Stomach (tissue), 9 donors: ENCODE data around the gene ZNF358. TPM values are rescaled to one million over a fixed set of nuclear protein-coding genes. Genes with fewer than 3 reads are reported as not detected.

Source experiments
- DNase-seq, 2 donors: peaks; one replicate each; pipeline versions ENCODE4 v3.0.0 to v3.0.0-alpha.2; 2013 to 2019
- H3K27ac ChIP-seq, 5 donors: fragments of 200-600 bp in 4 of 5; sonication (generic) in 4 of 5; one replicate each; pipeline ENCODE4 v1.5.1; 2013 to 2019; ENCODE audit warnings: mild to moderate bottlenecking in 1 of 5, moderate library complexity in 1 of 5
- H3K27me3 ChIP-seq, 3 donors: fragments of 200-600 bp; sonication (generic); one replicate each; pipeline ENCODE4 v1.5.1; 2017 to 2019; ENCODE audit warnings: mixed run types in 1 of 3
- H3K36me3 ChIP-seq, 4 donors: fragments of 200-600 bp; sonication (generic); 1 replicate in 3 of 4; 2 replicates in 1 of 4; pipeline ENCODE4 v1.5.1; 2016 to 2019
- H3K4me1 ChIP-seq, 4 donors: fragments of 200-600 bp; sonication (generic); one replicate each; pipeline ENCODE4 v1.5.1; 2016 to 2019
- H3K4me3 ChIP-seq, 4 donors: fragments of 200-600 bp; sonication (generic) in 3 of 4; one replicate each; pipeline ENCODE4 v1.5.1; 2016 to 2019; ENCODE audit warnings: mild to moderate bottlenecking in 1 of 4
- H3K9me3 ChIP-seq, 4 donors: fragments of 200-600 bp; sonication (generic); one replicate each; pipeline ENCODE4 v1.5.1; 2016 to 2019
- EP300 ChIP-seq: sonication (generic); formaldehyde crosslinking; IDR thresholded peaks from one replicate; pipeline ENCODE4 v1.6.1; 2017; ENCODE audit warnings: antibody characterized with exemption
- POLR2A ChIP-seq, 4 donors: fragments of 450-650 bp; IDR thresholded peaks; one replicate each; pipeline ENCODE4 v1.6.1; 2016; ENCODE audit warnings: antibody characterized with exemption in 4 of 4, control low read depth in 2 of 4, mild to moderate bottlenecking in 1 of 4, moderate library complexity in 1 of 4
- POLR2AphosphoS5 ChIP-seq, 3 donors: sonication (generic); formaldehyde crosslinking; IDR thresholded peaks; one replicate each; pipeline ENCODE4 v1.6.1; 2016; ENCODE audit warnings: antibody characterized with exemption in 3 of 3
- WGBS, 5 donors: extraction: QIAGEN DNeasy Blood & Tissue Kit in 3 of 5; methylation state at CpG; one replicate each; pipeline versions ENCODE4 v1.1.5 to v1.1.7; 2013 to 2018; 5-methylcytosine and 5-hydroxymethylcytosine counted together
- intact Hi-C: fragments of 100-400 bp; cut with DNase I; formaldehyde crosslinking; loops from one replicate; pipeline ENCODE4 v1.15.1; 2023; ENCODE audit warnings: low total_unique reads
- polyA plus RNA-seq, 3 donors: library from polyadenylated mRNA; stranded (reverse); fragments of 200-250 nt; gene quantifications; one replicate each; pipeline ENCODE4 v1.2.3, GENCODE V29; 2013
- total RNA-seq, 5 donors: library from RNA; depleted of rRNA; stranded (reverse); fragments of >200 nt; gene quantifications; one replicate each; pipeline versions ENCODE4 v1.1.0 to v1.2.3, GENCODE V29; 2014 to 2016
- TF ChIP-seq, protein P1 (sequence below), 7 experiments: fragments of 450-650 bp in 4 of 7; fragments of 200-600 bp in 3 of 7; sonication (generic) in 3 of 7; IDR thresholded peaks; one replicate each; pipeline ENCODE4 v1.5.1; 2016 to 2019; ENCODE audit warnings: antibody characterized with exemption in 7 of 7, control low read depth in 2 of 7, mild to moderate bottlenecking in 1 of 7
- donor health status: healthy with polysubstance abuse.
- donor health status: Bipolar disorder and iron deficiency.
- donor health status: healthy.

The ZNF358 gene
- total and polyA plus RNA-seq, 8 donors: 6.2 to 304 (median 74.1) TPM

DNA sequence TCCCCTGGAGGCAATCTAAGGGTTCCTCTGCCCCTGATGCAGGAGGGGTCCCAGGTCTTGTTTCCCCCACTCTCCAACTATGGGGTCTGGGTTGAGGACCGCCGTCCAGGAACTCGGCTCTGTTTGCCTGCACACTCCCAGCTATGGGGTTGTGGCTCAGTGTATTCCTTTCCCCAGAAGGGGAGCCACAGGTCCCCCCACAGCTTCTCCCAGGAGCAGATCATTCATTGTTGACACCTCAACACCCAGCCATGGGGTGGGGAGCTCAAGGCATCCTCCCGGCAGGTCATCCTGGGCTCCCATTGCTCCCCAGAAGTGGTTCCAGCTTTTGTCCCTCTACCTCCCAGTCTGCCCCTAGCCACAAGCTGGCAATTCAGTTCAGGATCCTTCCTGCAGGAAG is 975 bp downstream of the ZNF358 start:
- peaks cover 0 to 6% (median 0%) of the 10 kb centered on the region in 3 donors for H3K27me3 ChIP-seq
- TF ChIP-seq, protein P1, sequence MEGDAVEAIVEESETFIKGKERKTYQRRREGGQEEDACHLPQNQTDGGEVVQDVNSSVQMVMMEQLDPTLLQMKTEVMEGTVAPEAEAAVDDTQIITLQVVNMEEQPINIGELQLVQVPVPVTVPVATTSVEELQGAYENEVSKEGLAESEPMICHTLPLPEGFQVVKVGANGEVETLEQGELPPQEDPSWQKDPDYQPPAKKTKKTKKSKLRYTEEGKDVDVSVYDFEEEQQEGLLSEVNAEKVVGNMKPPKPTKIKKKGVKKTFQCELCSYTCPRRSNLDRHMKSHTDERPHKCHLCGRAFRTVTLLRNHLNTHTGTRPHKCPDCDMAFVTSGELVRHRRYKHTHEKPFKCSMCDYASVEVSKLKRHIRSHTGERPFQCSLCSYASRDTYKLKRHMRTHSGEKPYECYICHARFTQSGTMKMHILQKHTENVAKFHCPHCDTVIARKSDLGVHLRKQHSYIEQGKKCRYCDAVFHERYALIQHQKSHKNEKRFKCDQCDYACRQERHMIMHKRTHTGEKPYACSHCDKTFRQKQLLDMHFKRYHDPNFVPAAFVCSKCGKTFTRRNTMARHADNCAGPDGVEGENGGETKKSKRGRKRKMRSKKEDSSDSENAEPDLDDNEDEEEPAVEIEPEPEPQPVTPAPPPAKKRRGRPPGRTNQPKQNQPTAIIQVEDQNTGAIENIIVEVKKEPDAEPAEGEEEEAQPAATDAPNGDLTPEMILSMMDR (IDR thresholded peaks at IDR 0.05): no peak
- TF ChIP-seq POLR2AphosphoS5 (IDR thresholded peaks at IDR 0.05) (no peak), POLR2A (IDR thresholded peaks at IDR 0.05) (no peak), EP300 (no peak)
- intact Hi-C loops: no loop called here
- no peaks in the 10 kb centered on the region for H3K9me3 ChIP-seq
- peak in 1 of 2 donors; percentile 39 for DNase-seq
- peak overlapping the region in 4 of 5 donors; percentile 83 to 94 (median 85) for H3K27ac ChIP-seq
- H3K36me3 ChIP-seq: peaks cover 0 to 21% (median 18%) of the 10 kb centered on the region in 4 donors
- peak overlapping the region; percentile 59 to 83 (median 74) for H3K4me3 ChIP-seq
- 37 to 49% (median 43%) methylated on average over 2 to 4 of the region's 4 CpGs for WGBS, 5 donors
- peaks cover 15 to 46% (median 29%) of the 10 kb centered on the region in 4 donors for H3K4me1 ChIP-seq

DNA sequence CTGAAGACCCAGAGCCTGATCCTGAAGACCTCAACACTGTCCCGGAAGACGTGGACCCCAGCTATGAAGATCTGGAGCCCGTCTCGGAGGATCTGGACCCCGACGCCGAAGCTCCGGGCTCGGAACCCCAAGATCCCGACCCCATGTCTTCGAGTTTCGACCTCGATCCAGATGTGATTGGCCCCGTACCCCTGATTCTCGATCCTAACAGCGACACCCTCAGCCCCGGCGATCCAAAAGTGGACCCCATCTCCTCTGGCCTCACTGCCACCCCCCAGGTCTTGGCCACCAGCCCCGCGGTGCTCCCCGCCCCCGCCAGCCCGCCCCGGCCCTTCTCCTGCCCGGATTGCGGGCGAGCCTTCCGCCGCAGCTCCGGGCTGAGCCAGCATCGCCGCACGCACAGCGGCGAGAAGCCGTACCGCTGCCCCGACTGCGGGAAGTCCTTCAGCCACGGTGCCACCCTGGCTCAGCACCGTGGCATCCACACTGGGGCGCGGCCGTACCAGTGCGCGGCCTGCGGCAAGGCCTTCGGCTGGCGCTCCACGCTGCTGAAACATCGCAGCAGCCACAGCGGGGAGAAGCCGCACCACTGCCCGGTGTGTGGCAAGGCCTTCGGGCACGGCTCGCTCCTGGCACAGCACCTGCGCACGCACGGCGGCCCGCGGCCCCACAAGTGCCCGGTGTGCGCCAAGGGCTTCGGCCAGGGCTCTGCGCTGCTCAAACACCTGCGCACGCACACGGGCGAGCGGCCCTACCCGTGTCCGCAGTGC is 3.6 kb downstream of the ZNF358 start:
- H3K4me3 ChIP-seq: no peak overlapping the region
- no peak overlapping the region for H3K27ac ChIP-seq
- H3K27me3 ChIP-seq: peaks cover 0 to 6% (median 0%) of the 10 kb centered on the region in 3 donors
- H3K36me3 ChIP-seq: peaks cover 0 to 26% (median 21%) of the 10 kb centered on the region in 4 donors
- DNase-seq: no peak
- H3K9me3 ChIP-seq: no peaks in the 10 kb centered on the region
- intact Hi-C loops: no loop called here
- 94 to 97% (median 97%) methylated on average over 39 to 74 of the region's 74 CpGs for WGBS, 5 donors
- H3K4me1 ChIP-seq: peaks cover 29 to 64% (median 49%) of the 10 kb centered on the region in 4 donors
- TF ChIP-seq, protein P1 (IDR thresholded peaks at IDR 0.05): no peak
- TF ChIP-seq POLR2AphosphoS5 (IDR thresholded peaks at IDR 0.05): no peak
- no peak for TF ChIP-seq POLR2A (IDR thresholded peaks at IDR 0.05)
- no peak for TF ChIP-seq EP300

DNA sequence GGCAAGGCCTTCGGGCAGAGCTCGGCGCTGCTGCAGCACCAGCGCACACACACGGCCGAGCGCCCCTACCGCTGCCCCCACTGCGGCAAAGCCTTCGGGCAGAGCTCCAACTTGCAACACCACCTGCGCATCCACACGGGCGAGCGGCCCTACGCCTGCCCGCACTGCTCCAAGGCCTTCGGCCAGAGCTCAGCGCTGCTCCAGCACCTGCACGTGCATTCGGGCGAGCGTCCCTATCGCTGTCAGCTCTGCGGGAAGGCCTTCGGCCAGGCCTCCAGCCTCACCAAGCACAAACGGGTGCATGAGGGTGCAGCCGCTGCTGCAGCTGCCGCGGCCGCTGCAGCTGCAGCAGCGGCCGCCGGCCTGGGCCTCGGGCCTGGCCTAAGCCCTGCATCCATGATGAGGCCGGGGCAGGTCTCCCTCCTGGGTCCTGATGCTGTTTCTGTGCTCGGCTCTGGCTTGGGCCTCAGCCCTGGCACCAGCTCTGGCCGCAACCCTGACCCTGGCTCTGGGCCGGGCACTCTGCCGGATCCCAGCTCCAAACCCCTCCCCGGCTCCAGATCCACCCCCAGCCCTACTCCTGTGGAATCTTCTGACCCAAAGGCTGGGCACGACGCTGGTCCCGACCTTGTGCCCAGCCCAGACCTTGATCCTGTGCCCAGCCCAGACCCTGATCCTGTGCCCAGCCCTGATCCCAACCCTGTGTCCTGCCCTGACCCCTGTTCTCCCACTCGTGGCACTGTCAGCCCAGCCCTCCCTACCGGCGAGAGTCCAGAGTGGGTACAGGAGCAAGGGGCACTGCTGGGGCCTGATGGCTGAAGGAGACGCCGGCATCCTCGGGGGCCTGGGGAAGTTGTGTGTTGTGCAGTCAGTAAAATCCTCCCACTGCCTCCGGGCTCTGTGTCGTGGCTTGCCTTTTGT is 4.5 kb downstream of the ZNF358 start:
- DNase-seq: no peak
- WGBS, 5 donors: 81 to 90% (median 85%) methylated on average over 29 to 51 of the region's 51 CpGs

More for the DNA sequence above, 4.5 kb downstream of the ZNF358 start:
- no peak overlapping the region for H3K4me3 ChIP-seq
- H3K9me3 ChIP-seq: no peaks in the 10 kb centered on the region
- intact Hi-C loops: no loop called here
- no peak for TF ChIP-seq POLR2A (IDR thresholded peaks at IDR 0.05)
- TF ChIP-seq EP300: no peak
- no peak for TF ChIP-seq POLR2AphosphoS5 (IDR thresholded peaks at IDR 0.05)
- TF ChIP-seq, protein P1 (IDR thresholded peaks at IDR 0.05): no peak
- H3K4me1 ChIP-seq: peaks cover 29 to 56% (median 45%) of the 10 kb centered on the region in 4 donors
- H3K36me3 ChIP-seq: peaks cover 0 to 34% (median 28%) of the 10 kb centered on the region in 4 donors
- peaks cover 0 to 6% (median 0%) of the 10 kb centered on the region in 3 donors for H3K27me3 ChIP-seq
- peak overlapping the region in 1 of 5 donors; percentile 38 for H3K27ac ChIP-seq
